Neural progenitor cell (in vitro differentiated cells): ENCODE results near the gene TMEM185B.

Experiments used
- EZH2 ChIP-seq: fragments of 200-600 bp; sonication (generic); IDR thresholded peaks from 2 replicates; pipeline ENCODE4 v1.6.1; 2017; ENCODE audit warnings: antibody characterized with exemption, mild to moderate bottlenecking, moderate library complexity
- EZH2phosphoT487 ChIP-seq: fragments of 200-600 bp; sonication (generic); IDR thresholded peaks from 2 replicates; pipeline ENCODE4 v1.6.1; 2017; ENCODE audit warnings: antibody characterized with exemption
- TF ChIP-seq, protein P1 (sequence below): fragments of 200-600 bp; sonication (generic); IDR thresholded peaks from 2 replicates; pipeline ENCODE4 v1.5.1; 2017; ENCODE audit warnings: antibody characterized with exemption, mild to moderate bottlenecking

DNA sequence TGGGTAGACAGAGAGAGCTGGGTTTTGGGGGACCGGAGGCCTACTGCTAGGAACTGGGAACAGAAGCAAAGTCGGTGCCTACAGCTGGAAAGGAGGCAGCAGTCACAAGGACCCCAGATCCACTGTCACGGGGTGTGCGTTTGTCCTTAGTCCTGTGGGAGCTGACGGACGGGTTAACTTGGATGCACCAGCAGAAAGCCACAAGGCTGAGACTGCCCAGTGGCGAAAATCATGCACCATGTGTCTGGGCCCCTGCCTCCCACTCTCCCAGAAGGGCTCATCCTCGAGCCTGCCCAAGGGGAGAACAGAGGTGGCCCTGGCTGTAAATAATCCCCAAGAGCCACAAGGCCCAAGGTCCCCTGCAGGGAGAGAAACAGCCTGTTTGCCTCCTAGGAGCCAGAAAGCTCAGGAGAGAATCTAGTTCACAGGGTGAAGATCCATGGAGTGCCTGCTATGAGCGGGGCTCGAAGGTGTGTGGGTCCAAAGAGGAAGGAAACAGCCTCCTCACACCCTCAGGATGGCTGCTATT, 17.8 kb upstream of the TMEM185B start:
- TF ChIP-seq, protein P1, sequence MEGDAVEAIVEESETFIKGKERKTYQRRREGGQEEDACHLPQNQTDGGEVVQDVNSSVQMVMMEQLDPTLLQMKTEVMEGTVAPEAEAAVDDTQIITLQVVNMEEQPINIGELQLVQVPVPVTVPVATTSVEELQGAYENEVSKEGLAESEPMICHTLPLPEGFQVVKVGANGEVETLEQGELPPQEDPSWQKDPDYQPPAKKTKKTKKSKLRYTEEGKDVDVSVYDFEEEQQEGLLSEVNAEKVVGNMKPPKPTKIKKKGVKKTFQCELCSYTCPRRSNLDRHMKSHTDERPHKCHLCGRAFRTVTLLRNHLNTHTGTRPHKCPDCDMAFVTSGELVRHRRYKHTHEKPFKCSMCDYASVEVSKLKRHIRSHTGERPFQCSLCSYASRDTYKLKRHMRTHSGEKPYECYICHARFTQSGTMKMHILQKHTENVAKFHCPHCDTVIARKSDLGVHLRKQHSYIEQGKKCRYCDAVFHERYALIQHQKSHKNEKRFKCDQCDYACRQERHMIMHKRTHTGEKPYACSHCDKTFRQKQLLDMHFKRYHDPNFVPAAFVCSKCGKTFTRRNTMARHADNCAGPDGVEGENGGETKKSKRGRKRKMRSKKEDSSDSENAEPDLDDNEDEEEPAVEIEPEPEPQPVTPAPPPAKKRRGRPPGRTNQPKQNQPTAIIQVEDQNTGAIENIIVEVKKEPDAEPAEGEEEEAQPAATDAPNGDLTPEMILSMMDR, result no peak
- TF ChIP-seq EZH2phosphoT487 (no peak), EZH2 (no peak)
